HCT116 (cell line): Measurements from ENCODE around the gene RPS17. TPM values are rescaled to one million over a fixed set of nuclear protein-coding genes. Genes with fewer than 3 reads are reported as not detected.
"Not testable (repeated sequence)": the region's sequence is repeated elsewhere in the genome, so short reads cannot be mapped to it uniquely, and the experiment has no call there.

Source experiments
- ATAC-seq: fragments of 200-7000 bp; cut with Tn5 transposase; 2 replicates; pipeline ENCODE4 v1.9.1; 2020; ENCODE audit warnings: mild to moderate bottlenecking, moderate library complexity
- BruUV-seq: library from RNA; stranded (reverse); fragments of 400-500 nt; replicated peaks from 2 replicates; lab custom pipeline; 2021; lab: Mats Ljungman, UMichigan
- CTCF ChIA-PET: fragments of 300-600 bp; sonication (Branson Sonifier 250); formaldehyde crosslinking; loops from one replicate; lab custom pipeline; 2021; ENCODE audit warnings: antibody characterized with exemption; lab: Charles Lee
- POLR2A ChIA-PET: fragments of 300-600, 350-600 bp; sonication (Branson Sonifier 250); formaldehyde crosslinking; loops from one replicate; lab custom pipeline; 2021; ENCODE audit warnings: antibody characterized with exemption; lab: Charles Lee
- RAD21 ChIA-PET, 2 experiments: fragments of 300-600 bp; sonication (Branson Sonifier 250); formaldehyde crosslinking; loops; one replicate each; lab custom pipeline; 2023; ENCODE audit warnings: low total read pairs in 2 of 2; ENCODE audit not compliant: uncharacterized antibody in 2 of 2, unreplicated experiment in 2 of 2, low non-redundant PET in 1 of 2; lab: Charles Lee
- DNase-seq: peaks from one replicate; pipeline ENCODE4 v3.0.0-alpha.2; 2010; ENCODE audit warnings: low read depth, low spot score
- H2AFZ ChIP-seq: fragments of 200-600 bp; shearing (Covaris generic), sonication (generic); 2 replicates; pipeline ENCODE4 v1.6.1; 2017; ENCODE audit warnings: low read depth, mixed run types, mixed read lengths, antibody characterized with exemption, low read length; ENCODE audit not compliant: poor library complexity, severe bottlenecking
- H3K27ac ChIP-seq: 2 replicates; pipeline ENCODE4 v1.5.1; 2012; ENCODE audit warnings: low read depth, low read length
- H3K27me3 ChIP-seq: fragments of 200-600 bp; sonication (generic); 2 replicates; pipeline ENCODE4 v1.6.1; 2016; ENCODE audit warnings: mixed run types, low read length, mixed read lengths; ENCODE audit not compliant: insufficient read depth
- H3K36me3 ChIP-seq, 2 experiments: fragments of 200-500 bp in 1 of 2; fragments of 200-600 bp in 1 of 2; sonication (Bioruptor generic) in 1 of 2; sonication (generic) in 1 of 2; 2 replicates each; pipeline versions ENCODE4 v1.5.1 to v1.6.1; 2014 to 2016; ENCODE audit warnings: low read length in 2 of 2, inconsistent platforms in 1 of 2, mixed read lengths in 1 of 2, mixed run types in 1 of 2; ENCODE audit not compliant: insufficient read depth in 2 of 2, control insufficient read depth in 1 of 2
- H3K4me1 ChIP-seq, 2 experiments: fragments of 200-600 bp in 1 of 2; sonication (generic) in 1 of 2; 2 replicates each; pipeline versions ENCODE4 v1.5.1 to v1.6.1; 2012 to 2017; ENCODE audit warnings: low read length in 2 of 2, inconsistent platforms in 1 of 2, mild to moderate bottlenecking in 1 of 2, mixed read lengths in 1 of 2, mixed run types in 1 of 2, moderate library complexity in 1 of 2; ENCODE audit not compliant: insufficient read depth in 2 of 2, control insufficient read depth in 1 of 2
- H3K4me2 ChIP-seq: fragments of 200-600 bp; sonication (generic); 2 replicates; pipeline ENCODE4 v1.6.1; 2017; ENCODE audit warnings: mixed run types, low read length, mixed read lengths
- H3K4me3 ChIP-seq, 2 experiments: fragments of 200-600 bp in 1 of 2; sonication (generic) in 1 of 2; replicated peaks in 1 of 2; 2 replicates each; pipeline ENCODE4 v1.5.1; 2011 to 2016; ENCODE audit warnings: low read length in 2 of 2, control low read depth in 1 of 2, low read depth in 1 of 2, mild to moderate bottlenecking in 1 of 2, mixed read lengths in 1 of 2, mixed run types in 1 of 2
- H3K79me2 ChIP-seq: fragments of 200-600 bp; sonication (generic); 2 replicates; pipeline ENCODE4 v1.6.1; 2017; ENCODE audit warnings: mild to moderate bottlenecking, mixed run types, low read length, moderate library complexity, mixed read lengths; ENCODE audit not compliant: insufficient read depth
- H3K9ac ChIP-seq: fragments of 200-600 bp; sonication (generic); 2 replicates; pipeline ENCODE4 v1.6.1; 2016; ENCODE audit warnings: low read length, mixed read lengths
- H3K9me2 ChIP-seq: fragments of 200-600 bp; sonication (generic), shearing (Covaris generic); 2 replicates; pipeline ENCODE4 v1.6.1; 2017; ENCODE audit warnings: mixed run types, mild to moderate bottlenecking, moderate library complexity; ENCODE audit not compliant: insufficient read depth
- H3K9me3 ChIP-seq, 2 experiments: fragments of 200-500 bp in 1 of 2; fragments of 200-600 bp in 1 of 2; sonication (Bioruptor generic) in 1 of 2; sonication (generic) in 1 of 2; 2 replicates each; pipeline ENCODE4 v1.6.1; 2014 to 2017; ENCODE audit warnings: low read length in 2 of 2, mixed read lengths in 2 of 2, inconsistent platforms in 1 of 2, low read depth in 1 of 2, mild to moderate bottlenecking in 1 of 2, mixed run types in 1 of 2, moderate library complexity in 1 of 2; ENCODE audit not compliant: control insufficient read depth in 1 of 2, insufficient read depth in 1 of 2
- H4K20me1 ChIP-seq: fragments of 200-600 bp; sonication (generic), shearing (Covaris generic); 2 replicates; pipeline ENCODE4 v1.6.1; 2017; ENCODE audit warnings: mixed run types, mild to moderate bottlenecking, moderate library complexity; ENCODE audit not compliant: insufficient read depth
- CBX3 ChIP-seq: IDR thresholded peaks from 2 replicates; pipeline ENCODE4 v1.6.1; 2012; ENCODE audit warnings: low read depth
- CEBPB ChIP-seq: IDR thresholded peaks from 2 replicates; pipeline ENCODE4 v1.6.1; 2012; ENCODE audit warnings: low read depth
- EGR1 ChIP-seq: IDR thresholded peaks from 2 replicates; pipeline ENCODE4 v1.6.1; 2012; ENCODE audit warnings: low read depth
- EZH2 ChIP-seq: fragments of 200-600 bp; sonication (generic); IDR thresholded peaks from 2 replicates; pipeline ENCODE4 v1.6.1; 2017; ENCODE audit warnings: antibody characterized with exemption, mixed run types
- EZH2phosphoT487 ChIP-seq: fragments of 200-600 bp; IDR thresholded peaks from 2 replicates; pipeline ENCODE4 v1.6.1; 2018; ENCODE audit warnings: antibody characterized with exemption, borderline replicate concordance
- FOSL1 ChIP-seq: IDR thresholded peaks from 2 replicates; pipeline ENCODE4 v1.6.1; 2012; ENCODE audit warnings: low read depth
- JUND ChIP-seq: IDR thresholded peaks from 2 replicates; pipeline ENCODE4 v1.6.1; 2012
- POLR2A ChIP-seq: IDR thresholded peaks from 2 replicates; pipeline ENCODE4 v1.7.0; 2011; ENCODE audit warnings: borderline replicate concordance; ENCODE audit not compliant: insufficient read depth, insufficient read length; ENCODE audit errors: extremely low read depth
- POLR2AphosphoS5 ChIP-seq: IDR thresholded peaks from 2 replicates; pipeline ENCODE4 v1.6.1; 2011; ENCODE audit warnings: mild to moderate bottlenecking, low read depth, low read length, moderate library complexity
- RAD21 ChIP-seq: IDR thresholded peaks from 2 replicates; pipeline ENCODE4 v1.6.1; 2012; ENCODE audit warnings: low read depth, mild to moderate bottlenecking
- SRF ChIP-seq: IDR thresholded peaks from 2 replicates; pipeline ENCODE4 v1.6.1; 2012; ENCODE audit warnings: low read depth
- TCF7L2 ChIP-seq: IDR thresholded peaks from 2 replicates; pipeline ENCODE4 v1.7.0; 2011; ENCODE audit warnings: borderline replicate concordance, inconsistent platforms; ENCODE audit not compliant: insufficient read depth, insufficient read length; ENCODE audit errors: extremely low read depth
- YY1 ChIP-seq: IDR thresholded peaks from 2 replicates; pipeline ENCODE4 v1.6.1; 2011; ENCODE audit warnings: low read length, low read depth, moderate library complexity, mild to moderate bottlenecking; ENCODE audit not compliant: insufficient replicate concordance; ENCODE audit errors: extremely low read depth
- ZBTB33 ChIP-seq: IDR thresholded peaks from 2 replicates; pipeline ENCODE4 v1.6.1; 2011; ENCODE audit warnings: mild to moderate bottlenecking, low read length, moderate library complexity; ENCODE audit not compliant: insufficient replicate concordance; ENCODE audit errors: extremely low read depth
- ZFX ChIP-seq: fragments of 450-650 bp; IDR thresholded peaks from 2 replicates; pipeline ENCODE4 v1.6.1; 2017
- ZNF274 ChIP-seq: fragments of 200-500 bp; sonication (Bioruptor generic); IDR thresholded peaks from 2 replicates; pipeline ENCODE4 v1.6.1; 2014; ENCODE audit warnings: mild to moderate bottlenecking, low read depth, low read length, inconsistent platforms
- intact Hi-C: fragments of 100-400 bp; cut with micrococcal nuclease; formaldehyde crosslinking; loops from 2 replicates; pipeline ENCODE4 v1.10.0; 2022
- total RNA-seq: library from RNA; stranded (reverse); gene quantifications from one replicate; pipeline ENCODE4 v1.2.1, GENCODE V29; 2021; ENCODE audit not compliant: unreplicated experiment
- TF ChIP-seq, protein P1 (sequence below): IDR thresholded peaks from 2 replicates; pipeline ENCODE4 v1.6.1; 2012

RPS17 gene
- total RNA-seq, 1 experiment from 2014 or later = 2,385 TPM

GRCh38 chr15:82530006-82530405 lies 10.3 kb downstream of the RPS17 start:
- Histone ChIP-seq H3K9me2 (no peaks in the 10 kb centered on the region), H3K79me2 (no peaks in the 10 kb centered on the region), H3K36me3 (peaks cover 0 to 7% of the 10 kb centered on the region in 2 experiments; a peak in 2 of 4 replicates), H2AFZ (no peak overlapping the region), H3K4me1 (peaks cover 0 to 7% of the 10 kb centered on the region in 2 experiments; a peak in 2 of 4 replicates), H4K20me1 (no peaks in the 10 kb centered on the region; the same call in 1 of the 2 replicates), H3K27me3 (no peaks in the 10 kb centered on the region), H3K9ac (no peak overlapping the region), H3K4me3 (no peak overlapping the region), H3K9me3 (no peaks in the 10 kb centered on the region), H3K27ac (no peak overlapping the region), H3K4me2 (no peak overlapping the region)
- CTCF ChIA-PET = interaction anchor here (1.3 to 1.7 kb wide), 4 partner anchors 11 to 473 kb away, joined by 4 to 22 read pairs (median 6); partner anchors contain the start of gene RPS17
- TF ChIP-seq RAD21 (no peak), TCF7L2 (no peak), JUND (no peak), CEBPB (no peak), POLR2AphosphoS5 (no peak), ZFX (no peak), EZH2 (no peak), YY1 (no peak), POLR2A (no peak), ZNF274 (no peak), ZBTB33 (no peak), CBX3 (no peak), EZH2phosphoT487 (no peak), FOSL1 (no peak), EGR1 (no peak), SRF (no peak)
- TF ChIP-seq, protein P1, sequence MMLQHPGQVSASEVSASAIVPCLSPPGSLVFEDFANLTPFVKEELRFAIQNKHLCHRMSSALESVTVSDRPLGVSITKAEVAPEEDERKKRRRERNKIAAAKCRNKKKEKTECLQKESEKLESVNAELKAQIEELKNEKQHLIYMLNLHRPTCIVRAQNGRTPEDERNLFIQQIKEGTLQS = no peak
- POLR2A ChIA-PET = interaction anchor here (3.0 kb wide), 1 partner anchor 11 kb away, joined by 22 read pairs; the partner anchor contains the start of gene RPS17
- RAD21 ChIA-PET = no interaction called here
- DNase-seq (no peak), ATAC-seq (no peak)
- intact Hi-C loops = loop anchor here (10.0 kb wide), 1 partner anchor 475 kb away; no protein-coding TSS in a partner anchor
- BruUV-seq = no TSS peak

DNA sequence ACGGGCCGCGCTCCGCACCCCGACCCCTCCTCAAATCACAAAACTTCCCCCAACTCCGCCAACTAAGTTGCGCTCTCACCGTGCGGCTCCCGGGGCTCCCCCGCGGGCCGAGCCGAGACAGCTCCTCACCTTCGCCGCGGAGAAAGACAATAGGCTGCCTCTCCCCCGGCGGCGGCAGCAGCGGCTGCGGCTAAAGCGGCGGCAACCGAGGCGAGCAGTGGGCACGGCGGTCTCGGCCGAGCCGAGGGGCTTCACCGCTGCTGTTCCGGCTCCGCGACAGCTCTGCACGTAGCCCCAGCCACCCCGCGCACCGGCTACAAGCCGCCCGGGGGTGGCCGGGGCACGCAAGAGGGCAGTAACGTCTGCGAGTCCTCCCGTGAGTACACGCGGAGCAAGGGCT lies 26.7 kb downstream of the RPS17 start:
- RAD21 ChIA-PET, H3K9me2 ChIP-seq, H3K4me3 ChIP-seq, intact Hi-C loops, BruUV-seq, H3K4me2 ChIP-seq, H3K9ac ChIP-seq, POLR2A ChIA-PET, DNase-seq, H3K4me1 ChIP-seq, H3K27me3 ChIP-seq, H3K36me3 ChIP-seq, H3K79me2 ChIP-seq, H4K20me1 ChIP-seq, H3K9me3 ChIP-seq, ATAC-seq, H2AFZ ChIP-seq, H3K27ac ChIP-seq, CTCF ChIA-PET: not testable (repeated sequence)
